Osteoblast (primary cell): Measurements from ENCODE around the gene MUC5AC. TPM values are rescaled to one million over a fixed set of nuclear protein-coding genes. Genes with fewer than 3 reads are reported as not detected.
A peak's percentile ranks its signal among the peaks of the same experiment; 100 is the strongest.

Experiments used
- DNase-seq: peaks from one replicate; pipeline ENCODE4 v3.0.0; 2011; ENCODE audit warnings: low spot score, mixed read lengths; ENCODE audit not compliant: insufficient read length; ENCODE audit errors: missing footprints
- H2AFZ ChIP-seq: 2 replicates; pipeline ENCODE4 v1.6.0; 2011; ENCODE audit warnings: mild to moderate bottlenecking, low read length
- H3K27ac ChIP-seq: 2 replicates; pipeline ENCODE4 v1.5.1; 2011; ENCODE audit warnings: mild to moderate bottlenecking, low read depth, low read length, moderate library complexity
- H3K27me3 ChIP-seq: 2 replicates; pipeline ENCODE4 v1.6.0; 2012; ENCODE audit warnings: mild to moderate bottlenecking, control low read depth, inconsistent platforms, low read length, moderate library complexity; ENCODE audit not compliant: insufficient read depth
- H3K36me3 ChIP-seq: 2 replicates; pipeline ENCODE4 v1.5.1; 2011; ENCODE audit warnings: mild to moderate bottlenecking, low read length, control low read depth, moderate library complexity; ENCODE audit not compliant: insufficient read depth
- H3K4me1 ChIP-seq: 2 replicates; pipeline ENCODE4 v1.5.1; 2011; ENCODE audit warnings: mild to moderate bottlenecking, low read length, control low read depth, moderate library complexity; ENCODE audit not compliant: insufficient read depth
- H3K4me2 ChIP-seq: 2 replicates; pipeline ENCODE4 v1.6.0; 2011; ENCODE audit warnings: mild to moderate bottlenecking, low read length; ENCODE audit not compliant: insufficient read depth
- H3K4me3 ChIP-seq: fragments of 200-600 bp; sonication (generic); 3 replicates; pipeline ENCODE4 v1.5.1; 2012; ENCODE audit warnings: mild to moderate bottlenecking, low read length, inconsistent platforms; ENCODE audit not compliant: insufficient read depth
- H3K79me2 ChIP-seq: 2 replicates; pipeline ENCODE4 v1.6.0; 2012; ENCODE audit warnings: mild to moderate bottlenecking, low read length, control low read depth, inconsistent platforms; ENCODE audit not compliant: insufficient read depth
- H3K9me3 ChIP-seq: 2 replicates; pipeline ENCODE4 v1.5.1; 2011; ENCODE audit warnings: low read depth, low read length, control low read depth
- H4K20me1 ChIP-seq: 2 replicates; pipeline ENCODE4 v1.6.0; 2012; ENCODE audit warnings: mild to moderate bottlenecking, low read length, control low read depth; ENCODE audit not compliant: insufficient read depth
- total RNA-seq: library from RNA; depleted of rRNA; stranded (reverse); fragments of >200 nt; gene quantifications from 2 replicates; pipeline ENCODE4 v1.2.3, GENCODE V29; 2012
- TF ChIP-seq, protein P1 (sequence below): IDR thresholded peaks from 2 replicates; pipeline ENCODE4 v1.5.1; 2011; ENCODE audit warnings: mild to moderate bottlenecking, low read depth, low read length, moderate library complexity; ENCODE audit errors: extremely low read depth

Gene MUC5AC
- total RNA-seq, 1 donor = not detected

DNA sequence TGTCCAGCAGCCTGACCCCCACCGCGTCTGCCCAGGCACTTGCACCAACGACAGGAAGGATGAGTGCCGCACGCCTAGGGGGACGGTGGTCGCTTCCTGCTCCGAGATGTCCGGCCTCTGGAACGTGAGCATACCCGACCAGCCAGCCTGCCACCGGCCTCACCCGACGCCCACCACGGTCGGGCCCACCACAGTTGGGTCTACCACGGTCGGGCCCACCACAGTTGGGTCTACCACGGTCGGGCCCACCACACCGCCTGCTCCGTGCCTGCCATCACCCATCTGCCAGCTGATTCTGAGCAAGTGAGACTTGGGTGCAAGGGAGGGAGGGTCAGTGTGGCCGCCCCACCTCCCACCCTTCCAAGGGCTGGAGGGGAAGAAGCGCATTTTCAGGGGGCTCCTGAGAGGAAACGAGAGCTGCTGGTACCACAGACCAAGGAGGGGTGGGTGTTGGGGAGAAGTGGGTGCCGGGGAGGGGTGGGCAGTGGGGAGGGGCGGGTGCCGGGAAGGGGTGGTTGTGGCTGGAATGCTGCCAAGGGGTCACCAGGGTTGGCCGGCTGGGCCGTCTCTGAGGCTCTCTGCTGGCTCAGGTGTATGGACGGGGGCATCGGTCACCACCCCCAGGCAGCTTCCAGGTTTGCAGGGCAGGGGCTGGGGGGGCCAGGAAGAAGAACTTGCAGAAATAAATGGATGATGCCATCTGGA lies 37.4 kb downstream of the MUC5AC start:
- Histone ChIP-seq H3K9me3 (no peaks in the 10 kb centered on the region), H3K27me3 (no peaks in the 10 kb centered on the region)

DNA sequence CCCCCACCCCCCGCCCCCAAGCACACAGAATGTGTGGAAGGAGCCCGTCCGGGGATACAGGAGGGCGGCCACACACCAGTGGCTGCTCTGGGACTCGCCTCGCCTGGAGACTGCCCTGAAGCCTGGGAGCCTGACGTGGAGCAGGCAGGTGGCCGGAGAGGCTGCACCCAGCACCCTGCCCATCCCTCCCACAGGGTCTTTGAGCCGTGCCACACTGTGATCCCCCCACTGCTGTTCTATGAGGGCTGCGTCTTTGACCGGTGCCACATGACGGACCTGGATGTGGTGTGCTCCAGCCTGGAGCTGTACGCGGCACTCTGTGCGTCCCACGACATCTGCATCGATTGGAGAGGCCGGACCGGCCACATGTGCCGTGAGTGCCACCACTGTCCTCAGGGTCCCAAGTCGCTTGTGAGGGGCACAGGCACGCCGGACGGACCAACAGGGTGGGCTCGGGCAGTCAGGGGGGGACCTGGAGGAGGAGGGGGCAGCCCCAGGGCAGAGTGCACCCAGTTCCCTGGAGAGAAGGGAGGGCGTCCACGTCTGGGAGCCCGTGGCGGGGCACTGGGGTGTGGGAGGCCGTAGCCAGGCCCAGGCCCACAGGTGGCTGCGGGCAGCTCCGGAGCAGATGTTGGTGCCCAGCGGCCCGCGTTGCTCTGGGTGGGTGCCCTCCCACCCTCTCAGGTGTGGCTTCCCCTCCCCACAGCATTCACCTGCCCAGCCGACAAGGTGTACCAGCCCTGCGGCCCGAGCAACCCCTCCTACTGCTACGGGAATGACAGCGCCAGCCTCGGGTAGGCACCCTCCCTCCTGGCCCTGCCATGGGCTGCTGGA lies 38.1 kb downstream of the MUC5AC start:
- peak; percentile 67 for DNase-seq
- TF ChIP-seq, protein P1, sequence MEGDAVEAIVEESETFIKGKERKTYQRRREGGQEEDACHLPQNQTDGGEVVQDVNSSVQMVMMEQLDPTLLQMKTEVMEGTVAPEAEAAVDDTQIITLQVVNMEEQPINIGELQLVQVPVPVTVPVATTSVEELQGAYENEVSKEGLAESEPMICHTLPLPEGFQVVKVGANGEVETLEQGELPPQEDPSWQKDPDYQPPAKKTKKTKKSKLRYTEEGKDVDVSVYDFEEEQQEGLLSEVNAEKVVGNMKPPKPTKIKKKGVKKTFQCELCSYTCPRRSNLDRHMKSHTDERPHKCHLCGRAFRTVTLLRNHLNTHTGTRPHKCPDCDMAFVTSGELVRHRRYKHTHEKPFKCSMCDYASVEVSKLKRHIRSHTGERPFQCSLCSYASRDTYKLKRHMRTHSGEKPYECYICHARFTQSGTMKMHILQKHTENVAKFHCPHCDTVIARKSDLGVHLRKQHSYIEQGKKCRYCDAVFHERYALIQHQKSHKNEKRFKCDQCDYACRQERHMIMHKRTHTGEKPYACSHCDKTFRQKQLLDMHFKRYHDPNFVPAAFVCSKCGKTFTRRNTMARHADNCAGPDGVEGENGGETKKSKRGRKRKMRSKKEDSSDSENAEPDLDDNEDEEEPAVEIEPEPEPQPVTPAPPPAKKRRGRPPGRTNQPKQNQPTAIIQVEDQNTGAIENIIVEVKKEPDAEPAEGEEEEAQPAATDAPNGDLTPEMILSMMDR = no peak
- H3K27me3 ChIP-seq = no peaks in the 10 kb centered on the region
- H3K4me3 ChIP-seq = no peak overlapping the region
- no peaks in the 10 kb centered on the region for H3K4me1 ChIP-seq
- no peak overlapping the region for H3K4me2 ChIP-seq
- no peaks in the 10 kb centered on the region for H3K9me3 ChIP-seq
- H4K20me1 ChIP-seq = no peaks in the 10 kb centered on the region
- no peaks in the 10 kb centered on the region for H3K36me3 ChIP-seq
- no peaks in the 10 kb centered on the region for H3K79me2 ChIP-seq
- H2AFZ ChIP-seq = no peak overlapping the region
- no peak overlapping the region for H3K27ac ChIP-seq

More for the DNA sequence above, 37.4 kb downstream of the MUC5AC start:
- H4K20me1 ChIP-seq = no peaks in the 10 kb centered on the region
- H3K79me2 ChIP-seq = no peaks in the 10 kb centered on the region
- H3K4me3 ChIP-seq = no peak overlapping the region
- TF ChIP-seq, protein P1 = no peak
- H3K27ac ChIP-seq = no peak overlapping the region
- H3K4me2 ChIP-seq = no peak overlapping the region
- H3K36me3 ChIP-seq = no peaks in the 10 kb centered on the region
- DNase-seq = no peak
- H2AFZ ChIP-seq = no peak overlapping the region
- no peaks in the 10 kb centered on the region for H3K4me1 ChIP-seq

DNA sequence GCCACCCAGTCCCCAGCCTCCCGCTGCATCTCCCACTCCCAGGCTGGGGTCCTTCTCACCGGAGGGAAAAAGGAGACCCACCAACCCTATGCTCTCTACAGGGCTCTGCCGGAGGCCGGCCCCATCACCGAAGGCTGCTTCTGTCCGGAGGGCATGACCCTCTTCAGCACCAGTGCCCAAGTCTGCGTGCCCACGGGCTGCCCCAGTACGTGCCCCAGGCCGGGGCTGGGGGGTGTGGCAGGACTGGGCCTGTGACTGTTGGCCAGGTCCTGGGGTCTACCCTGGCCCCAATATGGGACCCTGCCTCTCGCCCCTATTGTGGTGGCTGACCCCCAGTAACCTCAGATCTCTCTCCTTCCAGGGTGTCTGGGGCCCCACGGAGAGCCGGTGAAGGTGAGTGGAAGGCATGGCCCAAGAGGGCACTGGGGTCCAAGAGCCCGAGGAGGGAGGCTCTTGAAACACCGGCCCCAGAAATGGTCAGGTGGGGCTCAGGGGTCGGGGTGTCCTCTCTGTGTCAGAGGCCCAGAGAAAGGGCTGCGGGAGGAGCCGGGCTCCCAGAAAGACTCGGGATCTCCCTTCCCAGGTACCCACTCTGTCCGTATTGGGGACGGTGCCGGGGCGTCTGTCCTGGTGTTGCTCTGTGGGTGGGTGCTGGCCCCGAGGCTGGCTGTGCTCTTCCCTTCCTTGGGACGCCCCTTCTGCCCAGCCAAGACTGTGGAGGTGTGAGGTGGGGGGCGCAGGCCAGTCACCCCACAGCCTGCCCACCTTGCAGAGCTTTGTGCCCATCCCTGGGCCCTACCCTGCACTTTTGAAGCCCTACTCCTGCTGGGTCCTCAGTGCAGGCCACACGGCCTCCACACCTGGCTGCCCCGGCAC lies 39.0 kb downstream of the MUC5AC start:
- peak; percentile 67 for DNase-seq
- H3K79me2 ChIP-seq = no peaks in the 10 kb centered on the region
- H3K27ac ChIP-seq = no peak overlapping the region
- H4K20me1 ChIP-seq = no peaks in the 10 kb centered on the region
- no peaks in the 10 kb centered on the region for H3K4me1 ChIP-seq
- no peaks in the 10 kb centered on the region for H3K9me3 ChIP-seq
- H2AFZ ChIP-seq = no peak overlapping the region
- H3K4me3 ChIP-seq = no peak overlapping the region
- TF ChIP-seq, protein P1 = no peak
- no peak overlapping the region for H3K4me2 ChIP-seq
- no peaks in the 10 kb centered on the region for H3K27me3 ChIP-seq
- H3K36me3 ChIP-seq = no peaks in the 10 kb centered on the region
